HAP-1 (cell line): ENCODE results near the gene NR5A2.

Experiments used
- DNase-seq, 2 experiments: peaks; one replicate each; pipeline ENCODE4 v3.0.0-alpha.2; 2016 to 2020; ENCODE audit warnings: low spot score in 2 of 2
- H3K27me3 ChIP-seq: fragments of 250-450 bp; sonication (Bioruptor Pico); 2 replicates; pipeline ENCODE4 v1.5.1; 2020; ENCODE audit warnings: low read depth, mild to moderate bottlenecking, moderate library complexity
- H3K36me3 ChIP-seq: fragments of 250-450 bp; sonication (Bioruptor Pico); replicated peaks from 2 replicates; pipeline ENCODE4 v1.5.1; 2020; ENCODE audit warnings: mild to moderate bottlenecking
- H3K4me1 ChIP-seq: fragments of 250-450 bp; sonication (Bioruptor Pico); 2 replicates; pipeline ENCODE4 v1.5.1; 2020; ENCODE audit warnings: mild to moderate bottlenecking
- H3K4me3 ChIP-seq: fragments of 250-450 bp; sonication (Bioruptor Pico); 2 replicates; pipeline ENCODE4 v1.5.1; 2020; ENCODE audit warnings: mild to moderate bottlenecking, moderate library complexity
- H3K9me3 ChIP-seq: fragments of 250-450 bp; sonication (Bioruptor Pico); 2 replicates; pipeline ENCODE4 v1.5.1; 2020; ENCODE audit warnings: mild to moderate bottlenecking, moderate library complexity
- in situ Hi-C: fragments of 300-500 bp; cut with MboI; formaldehyde crosslinking; loops from 3 replicates; pipeline ENCODE4 v1.14.3; 2020; ENCODE audit warnings: low sequenced_read_pairs, inconsistent platforms, mixed read lengths

The NR5A2 gene

GRCh38 chr1:200053646-200054045 is 26.1 kb downstream of the NR5A2 start:
- Histone ChIP-seq H3K36me3 (peaks cover 1% of the 10 kb centered on the region), H3K27me3 (no peaks in the 10 kb centered on the region), H3K4me1 (no peaks in the 10 kb centered on the region), H3K4me3 (no peak overlapping the region), H3K9me3 (no peaks in the 10 kb centered on the region)
- in situ Hi-C loops: no loop called here
- no peak for DNase-seq

- in situ Hi-C loops: no loop called here
- no peak overlapping the region for H3K4me3 ChIP-seq
- H3K27me3 ChIP-seq: no peaks in the 10 kb centered on the region
- H3K9me3 ChIP-seq: no peaks in the 10 kb centered on the region
- peaks cover 4% of the 10 kb centered on the region for H3K36me3 ChIP-seq
- no peaks in the 10 kb centered on the region; the same call in 1 of the 2 replicates for H3K4me1 ChIP-seq
- DNase-seq: no peak
These were observed 30.8 kb downstream of the NR5A2 start for GRCh38 chr1:200058341-200058740.

GRCh38 chr1:200062143-200062542 is 34.6 kb downstream of the NR5A2 start:
- Histone ChIP-seq H3K27me3 (no peaks in the 10 kb centered on the region), H3K4me3 (no peak overlapping the region), H3K4me1 (no peaks in the 10 kb centered on the region; the same call in 1 of the 2 replicates), H3K36me3 (peaks cover 4% of the 10 kb centered on the region), H3K9me3 (no peaks in the 10 kb centered on the region)
- DNase-seq: no peak
- in situ Hi-C loops: no loop called here

- in situ Hi-C loops: no loop called here
- Histone ChIP-seq H3K4me3 (no peak overlapping the region), H3K4me1 (peaks cover 14% of the 10 kb centered on the region), H3K36me3 (no peaks in the 10 kb centered on the region), H3K9me3 (no peaks in the 10 kb centered on the region), H3K27me3 (no peaks in the 10 kb centered on the region)
- no peak for DNase-seq
These were observed 45.3 kb downstream of the NR5A2 start for GRCh38 chr1:200072636-200073285.

GRCh38 chr1:200073286-200073637 is 45.8 kb downstream of the NR5A2 start:
- Histone ChIP-seq H3K4me1 (peaks cover 11% of the 10 kb centered on the region), H3K9me3 (no peaks in the 10 kb centered on the region)
- in situ Hi-C loops: no loop called here

GRCh38 chr1:200075522-200075921 is 48.0 kb downstream of the NR5A2 start:
- Histone ChIP-seq H3K36me3 (no peaks in the 10 kb centered on the region), H3K4me3 (no peak overlapping the region), H3K27me3 (no peaks in the 10 kb centered on the region), H3K4me1 (peaks cover 15% of the 10 kb centered on the region), H3K9me3 (no peaks in the 10 kb centered on the region)
- DNase-seq: peak; percentile 41 to 54
- in situ Hi-C loops: no loop called here

More at GRCh38 chr1:200073286-200073637, 45.8 kb downstream of the NR5A2 start:
- Histone ChIP-seq H3K36me3 (no peaks in the 10 kb centered on the region), H3K27me3 (no peaks in the 10 kb centered on the region), H3K4me3 (no peak overlapping the region)
- DNase-seq: no peak

GRCh38 chr1:200075938-200076546 is 48.5 kb downstream of the NR5A2 start:
- Histone ChIP-seq H3K27me3 (no peaks in the 10 kb centered on the region), H3K36me3 (no peaks in the 10 kb centered on the region), H3K9me3 (no peaks in the 10 kb centered on the region), H3K4me3 (no peak overlapping the region), H3K4me1 (peaks cover 20% of the 10 kb centered on the region)
- in situ Hi-C loops: no loop called here
- peak; percentile 52 for DNase-seq

GRCh38 chr1:200079232-200079940 is 51.9 kb downstream of the NR5A2 start:
- Histone ChIP-seq H3K9me3 (no peaks in the 10 kb centered on the region), H3K4me1 (peaks cover 33% of the 10 kb centered on the region), H3K27me3 (no peaks in the 10 kb centered on the region), H3K36me3 (no peaks in the 10 kb centered on the region), H3K4me3 (no peak overlapping the region)
- in situ Hi-C loops: no loop called here
- no peak for DNase-seq

GRCh38 chr1:200081151-200081968 is 53.9 kb downstream of the NR5A2 start:
- no peaks in the 10 kb centered on the region for H3K27me3 ChIP-seq
- H3K4me3 ChIP-seq: no peak overlapping the region
- in situ Hi-C loops: no loop called here
- H3K36me3 ChIP-seq: no peaks in the 10 kb centered on the region
- DNase-seq: peak; percentile 37 to 90
- H3K4me1 ChIP-seq: peaks cover 22% of the 10 kb centered on the region
- no peaks in the 10 kb centered on the region for H3K9me3 ChIP-seq

- Histone ChIP-seq H3K4me3 (no peak overlapping the region), H3K27me3 (no peaks in the 10 kb centered on the region), H3K9me3 (no peaks in the 10 kb centered on the region), H3K4me1 (peaks cover 22% of the 10 kb centered on the region), H3K36me3 (no peaks in the 10 kb centered on the region)
- in situ Hi-C loops: no loop called here
- DNase-seq: peak in 1 of 2 experiments; percentile 12
These were observed 54.4 kb downstream of the NR5A2 start for GRCh38 chr1:200081969-200082245.

GRCh38 chr1:200082329-200082728 is 54.8 kb downstream of the NR5A2 start:
- DNase-seq: no peak
- in situ Hi-C loops: no loop called here
- H3K9me3 ChIP-seq: no peaks in the 10 kb centered on the region
- H3K4me3 ChIP-seq: no peak overlapping the region
- H3K4me1 ChIP-seq: peaks cover 22% of the 10 kb centered on the region
- H3K27me3 ChIP-seq: no peaks in the 10 kb centered on the region
- H3K36me3 ChIP-seq: no peaks in the 10 kb centered on the region

GRCh38 chr1:200090252-200091159 is 63.0 kb downstream of the NR5A2 start:
- Histone ChIP-seq H3K4me3 (no peak overlapping the region), H3K36me3 (no peaks in the 10 kb centered on the region), H3K27me3 (no peaks in the 10 kb centered on the region), H3K4me1 (no peaks in the 10 kb centered on the region), H3K9me3 (no peaks in the 10 kb centered on the region)
- peak in 1 of 2 experiments; percentile 21 for DNase-seq
- in situ Hi-C loops: no loop called here

GRCh38 chr1:200095057-200095577 is 67.6 kb downstream of the NR5A2 start:
- no peaks in the 10 kb centered on the region for H3K36me3 ChIP-seq
- no peaks in the 10 kb centered on the region for H3K27me3 ChIP-seq
- no peak for DNase-seq
- H3K4me3 ChIP-seq: no peak overlapping the region
- in situ Hi-C loops: no loop called here
- H3K9me3 ChIP-seq: no peaks in the 10 kb centered on the region
- no peaks in the 10 kb centered on the region for H3K4me1 ChIP-seq
